ENCODE results near the gene SYNCRIP.
"Not testable (repeated sequence)": the region's sequence is repeated elsewhere in the genome, so short reads cannot be mapped to it uniquely, and the experiment has no call there.

SYNCRIP gene

DNA sequence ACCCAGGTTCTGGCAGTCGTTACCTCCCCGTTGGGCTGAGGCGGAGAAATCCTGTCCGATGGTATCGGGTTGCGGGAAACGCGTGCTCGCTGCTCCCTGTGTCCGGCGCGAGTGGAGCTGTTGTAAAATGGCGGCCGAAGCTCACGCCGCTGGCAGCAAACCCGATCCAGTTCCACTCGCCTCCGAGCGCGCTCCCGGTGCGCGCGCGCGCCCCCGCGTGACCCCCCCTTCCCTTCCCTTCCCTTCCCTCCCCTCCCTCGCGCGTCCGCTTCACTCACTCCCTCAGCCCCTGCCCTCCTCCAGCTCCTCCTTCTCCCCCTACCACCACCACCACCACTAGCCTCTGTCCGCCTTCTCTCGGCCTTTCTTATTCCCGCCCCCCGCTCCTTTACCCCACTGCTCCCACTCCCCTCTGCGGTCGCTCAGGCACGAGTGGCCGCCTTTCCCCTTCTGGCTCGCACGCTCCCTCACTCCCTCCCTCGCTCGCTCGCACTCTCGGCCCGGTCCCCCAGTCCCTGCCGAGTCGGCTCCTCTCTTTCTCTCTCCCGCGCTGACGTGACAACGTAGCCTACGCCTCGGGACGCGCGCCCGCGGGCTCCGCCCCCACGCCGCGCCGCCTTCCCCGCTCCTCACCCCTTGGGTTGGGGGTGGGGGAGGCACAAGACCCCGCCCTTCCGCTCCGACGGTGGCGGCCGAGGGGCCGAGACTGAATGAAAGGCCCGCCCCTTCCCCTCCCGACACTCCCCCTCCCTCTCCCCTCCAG lies at the start of gene SYNCRIP:
Gene SYNCRIP (minus strand): TSS at position 113 of the 763 bp plus-strand sequence. CDS start 1,447 bp downstream, outside the sequence.
- DNase-seq, result peak; percentile 99

DNA sequence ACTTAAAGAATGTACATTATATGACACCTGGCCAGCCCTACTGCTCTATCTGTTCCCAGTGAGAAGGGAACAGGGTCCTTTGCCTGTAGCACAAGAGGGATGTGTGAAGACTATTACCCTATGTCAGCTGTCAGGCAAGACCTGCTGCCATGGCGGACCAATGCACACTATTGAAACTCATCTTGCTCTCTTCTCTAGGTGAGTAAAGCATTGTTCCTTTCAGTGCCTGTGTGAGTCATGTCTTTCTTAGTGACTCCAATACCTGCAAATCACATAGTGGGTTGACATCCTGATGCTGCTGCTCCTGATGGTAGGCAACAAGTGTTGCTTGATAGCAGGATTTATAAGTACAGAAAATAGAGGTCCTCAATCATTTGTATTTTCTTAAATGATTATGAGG lies 48.8 kb upstream of the SYNCRIP start:
- no peak for DNase-seq

DNA sequence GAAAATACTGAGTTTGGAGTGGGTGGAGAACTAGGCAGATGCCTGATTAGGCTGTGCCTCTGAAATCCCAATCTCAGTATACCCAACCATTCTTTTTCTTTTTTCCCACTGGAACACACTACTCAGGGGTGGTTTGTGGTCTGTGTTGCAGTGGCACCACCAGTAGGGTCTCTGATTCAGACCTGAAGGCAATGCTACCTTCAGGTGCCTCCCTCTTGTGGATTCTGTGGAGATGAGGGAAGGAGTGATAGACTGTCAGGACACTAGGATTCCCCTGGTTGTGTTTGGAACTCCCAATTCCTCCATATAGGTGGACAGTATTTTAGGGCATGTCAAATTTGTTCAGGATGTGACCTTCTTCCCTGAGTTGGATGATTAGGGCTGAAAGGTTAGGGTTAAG lies 47.4 kb upstream of the SYNCRIP start:
- no peak for DNase-seq

DNA sequence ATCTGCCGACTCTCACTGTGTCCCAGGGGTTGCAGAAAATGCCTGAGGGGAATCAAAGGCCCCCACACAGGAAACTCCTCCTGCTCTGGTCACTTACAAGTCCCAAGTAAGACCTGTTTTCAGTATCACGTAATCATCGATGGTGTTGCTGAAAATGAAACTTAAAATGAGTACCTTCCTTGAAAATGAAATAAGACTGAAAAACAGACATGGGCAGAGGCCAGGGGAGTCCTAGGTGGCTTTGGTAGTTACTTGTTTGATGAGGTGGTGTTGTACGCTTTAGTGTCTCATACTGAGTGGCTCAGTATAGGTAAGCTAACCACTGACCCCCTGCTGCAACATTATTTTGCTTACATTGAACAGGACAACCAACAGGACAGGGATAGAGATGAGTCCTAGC lies 43.0 kb upstream of the SYNCRIP start:
- no peak for DNase-seq

DNA sequence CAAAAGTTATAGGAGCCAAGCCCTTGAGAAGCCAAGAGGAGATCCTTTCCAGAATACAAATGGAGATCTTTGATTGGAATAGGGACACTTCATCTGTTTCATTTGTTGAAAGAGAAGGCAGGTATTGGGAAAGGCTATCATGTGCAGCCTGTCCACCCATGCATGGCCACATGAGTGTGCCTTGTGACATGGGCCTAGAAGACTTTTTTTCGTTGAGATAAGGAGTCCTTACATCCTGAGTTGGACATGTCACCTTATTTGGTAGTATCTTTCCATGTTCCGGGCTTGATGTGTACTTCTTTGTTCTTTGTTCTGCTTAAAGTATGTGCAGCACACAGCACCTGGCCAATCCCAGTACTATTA lies 42.1 kb upstream of the SYNCRIP start:
- no peak for DNase-seq

DNA sequence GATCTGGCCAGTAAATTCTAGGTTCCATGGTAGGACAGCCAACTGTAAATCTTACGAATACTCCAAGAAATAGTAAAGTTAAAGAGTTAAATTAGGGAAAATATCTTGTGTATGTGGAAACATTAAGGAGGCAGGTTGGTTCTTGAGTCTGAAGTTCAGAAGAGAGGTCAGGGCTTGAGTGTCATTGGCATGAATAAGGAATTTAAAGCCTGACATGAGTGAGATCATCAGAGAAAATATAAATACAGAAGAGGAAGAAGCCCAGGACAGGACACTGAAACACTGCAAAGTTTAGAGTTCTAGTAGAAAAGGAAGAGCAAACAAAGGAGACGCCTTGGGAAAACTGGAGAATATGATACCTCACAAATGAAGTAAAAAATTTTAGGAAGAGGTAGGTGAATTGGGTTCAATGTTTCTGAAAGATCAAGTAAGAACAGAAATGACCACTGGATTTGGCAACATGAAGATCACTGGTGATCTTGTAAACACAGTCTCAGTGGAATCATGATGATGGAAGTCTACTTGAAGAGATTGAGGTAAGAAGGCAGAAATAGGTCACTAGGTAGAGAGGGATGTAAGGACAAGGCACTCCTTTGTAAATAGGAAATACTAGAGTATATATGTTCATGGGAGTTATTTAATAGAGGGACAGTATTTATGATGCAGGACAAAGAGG lies 41.6 kb upstream of the SYNCRIP start:
- no peak for DNase-seq

DNA sequence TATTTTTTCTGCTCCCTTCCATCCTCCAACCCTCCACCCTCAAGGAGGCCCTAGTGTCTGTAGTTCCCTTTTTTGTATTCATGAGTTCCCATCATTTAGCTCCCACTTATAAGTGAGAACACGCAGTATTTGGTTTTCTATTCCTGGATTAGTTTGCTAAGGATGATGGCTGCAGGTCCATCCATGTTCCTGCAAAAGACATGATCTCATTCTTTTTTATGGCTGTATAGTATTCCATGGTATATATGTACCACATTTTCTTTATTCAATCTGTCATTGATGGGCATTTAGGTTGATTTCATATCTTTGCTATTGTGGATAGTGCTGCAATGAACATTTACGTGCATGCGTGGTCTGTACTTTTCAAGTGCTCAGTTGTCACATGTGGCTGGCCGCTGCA lies 39.2 kb upstream of the SYNCRIP start:
- DNase-seq, result not testable (repeated sequence)

DNA sequence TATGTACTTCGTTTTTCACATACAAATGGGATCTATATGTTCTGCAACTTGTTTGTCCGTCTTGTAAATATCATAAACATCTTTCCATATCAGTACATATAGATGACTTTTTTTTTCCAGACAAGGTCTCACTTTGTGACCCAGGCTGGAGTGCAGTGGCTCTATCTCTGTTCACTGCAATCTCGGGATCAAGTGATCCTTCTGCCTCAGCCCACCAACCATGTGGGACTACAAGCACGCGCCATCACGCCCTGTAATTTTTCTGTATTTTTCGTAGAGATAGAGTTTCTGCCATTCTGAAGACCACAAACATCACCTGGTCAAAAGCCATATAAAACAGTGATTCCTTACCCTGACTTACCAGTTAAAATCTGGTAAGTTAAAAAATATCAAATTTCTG lies 37.7 kb upstream of the SYNCRIP start:
- no peak for DNase-seq

DNA sequence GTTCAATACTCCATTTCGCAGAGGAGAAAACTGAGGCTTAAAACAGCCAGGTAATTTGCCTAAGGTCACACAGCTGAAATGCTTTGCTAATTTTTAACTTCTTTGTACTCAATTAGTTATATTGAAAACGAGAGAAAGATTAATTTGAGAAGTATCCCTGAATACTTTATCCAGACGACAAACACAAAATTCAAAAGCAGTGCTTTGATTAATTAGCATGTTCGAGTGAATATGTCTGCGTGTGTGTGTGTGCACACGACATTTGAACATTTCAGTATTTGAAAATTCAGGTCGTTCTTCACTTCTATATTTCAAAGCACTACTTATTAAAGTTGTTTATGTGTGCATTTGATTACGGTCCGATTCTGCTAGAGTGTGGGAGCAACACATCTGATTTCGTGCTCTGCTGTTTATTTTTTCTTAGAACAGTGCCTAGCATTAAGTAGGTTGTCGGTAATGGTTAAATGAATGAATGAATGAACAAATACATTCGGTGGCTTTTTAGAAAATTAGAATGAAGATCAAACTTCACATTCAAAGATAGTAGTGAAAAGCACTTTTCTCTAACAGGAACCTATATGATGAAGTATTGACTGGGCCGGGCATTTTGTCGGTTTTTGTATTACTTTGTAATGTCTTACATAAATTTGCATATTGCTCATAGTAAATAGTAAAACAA lies 36.9 kb upstream of the SYNCRIP start:
- no peak for DNase-seq

DNA sequence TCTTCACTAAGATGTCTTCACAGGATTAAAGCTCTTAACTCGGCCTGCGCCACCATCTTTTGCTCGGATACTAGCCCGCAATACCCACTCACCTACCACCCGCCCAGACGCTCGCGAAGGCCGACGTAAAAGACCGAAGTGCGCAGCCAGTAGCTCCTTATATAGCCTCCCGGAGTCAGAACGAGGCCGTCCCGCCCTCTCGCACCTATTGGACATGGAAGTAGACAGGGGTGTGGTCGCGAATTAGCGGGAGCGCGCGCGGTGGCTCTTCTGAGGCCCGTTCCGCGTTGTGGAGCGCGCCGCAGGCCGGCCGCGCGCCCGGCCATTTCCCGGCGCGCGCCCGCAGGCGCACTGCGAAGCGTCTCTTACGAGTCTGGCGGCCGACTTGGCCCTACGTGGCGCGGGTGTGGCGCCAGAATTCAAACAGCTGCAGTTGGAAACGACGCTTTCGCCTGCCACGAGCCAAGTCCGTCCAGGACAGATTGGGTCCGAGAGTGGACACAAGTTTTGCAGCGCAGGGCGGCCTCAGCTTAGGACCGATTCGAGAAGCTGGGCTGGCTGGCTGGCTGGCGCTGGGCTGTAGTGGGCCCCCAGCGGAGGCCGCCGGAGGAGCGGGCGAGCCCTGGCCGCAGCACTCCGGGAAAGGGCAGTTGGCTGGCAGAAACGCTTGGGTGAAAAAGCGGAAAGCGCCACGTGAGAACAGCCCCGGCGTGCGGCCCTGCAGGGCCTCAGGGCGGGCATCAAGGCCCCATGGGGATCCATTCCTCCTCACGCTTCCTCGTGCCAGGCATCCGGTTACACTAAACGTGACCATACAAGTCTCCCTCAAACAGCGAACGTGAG lies 36.1 kb upstream of the SYNCRIP start:
- peak; percentile 99 for DNase-seq

DNA sequence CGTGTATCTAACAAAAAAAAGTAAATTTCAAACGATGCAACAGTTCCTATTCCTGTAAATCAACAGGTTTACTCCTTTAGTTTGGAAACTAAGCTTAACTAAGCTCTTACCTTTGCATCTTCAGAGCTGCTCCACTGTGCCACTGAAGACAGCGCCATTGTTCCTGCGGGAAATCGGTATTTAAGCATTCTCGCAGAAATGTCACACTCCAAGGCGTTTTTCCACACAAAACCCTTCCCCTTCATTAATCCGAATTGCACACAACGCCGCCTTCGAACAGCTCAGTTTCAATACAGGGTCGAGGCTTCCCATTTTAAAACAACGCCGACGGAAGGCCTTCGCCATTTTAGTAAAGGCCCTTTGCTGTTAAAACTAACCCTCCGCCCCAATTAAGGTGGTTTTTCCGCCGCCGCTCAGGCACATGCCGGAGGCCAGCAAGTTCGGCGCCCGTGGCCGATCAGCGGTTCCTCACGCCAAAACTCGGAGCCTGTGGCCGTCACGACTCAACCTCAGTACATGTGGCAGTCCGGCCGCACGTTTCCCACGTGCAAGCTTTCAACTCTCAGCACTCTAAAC lies 35.4 kb upstream of the SYNCRIP start:
- DNase-seq, result no peak

DNA sequence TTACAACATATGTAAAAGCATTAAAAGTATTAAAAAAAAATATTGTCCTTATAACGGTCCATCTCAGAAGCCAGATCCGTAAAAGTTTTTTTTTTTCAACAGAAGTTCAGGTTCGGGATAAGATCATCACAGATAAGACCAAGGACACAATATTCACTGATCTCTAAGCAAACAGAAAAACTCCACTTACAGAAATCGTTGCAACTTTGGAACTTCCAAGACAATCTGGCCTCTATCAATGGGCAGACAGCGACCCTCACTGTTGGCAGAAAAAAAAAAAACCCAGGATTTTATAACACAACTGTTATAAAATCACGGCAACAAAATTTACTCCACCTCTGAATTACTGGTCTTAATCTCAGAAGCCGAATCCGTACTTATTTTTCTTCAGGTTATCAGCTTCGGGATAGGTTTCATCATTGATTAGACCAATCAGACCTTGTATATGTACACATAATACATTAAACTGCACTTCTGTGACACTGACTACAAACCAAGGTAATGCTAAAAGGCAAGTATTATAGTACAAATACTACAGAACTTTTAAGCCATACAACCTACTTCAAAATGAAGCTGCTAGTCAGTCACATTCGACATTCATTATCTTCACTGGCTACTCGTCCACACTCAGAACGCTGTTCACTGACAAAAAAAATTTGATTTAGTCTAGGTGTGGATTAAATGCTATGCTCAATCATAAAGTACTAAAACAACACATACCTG lies 34.7 kb upstream of the SYNCRIP start:
- no peak for DNase-seq

DNA sequence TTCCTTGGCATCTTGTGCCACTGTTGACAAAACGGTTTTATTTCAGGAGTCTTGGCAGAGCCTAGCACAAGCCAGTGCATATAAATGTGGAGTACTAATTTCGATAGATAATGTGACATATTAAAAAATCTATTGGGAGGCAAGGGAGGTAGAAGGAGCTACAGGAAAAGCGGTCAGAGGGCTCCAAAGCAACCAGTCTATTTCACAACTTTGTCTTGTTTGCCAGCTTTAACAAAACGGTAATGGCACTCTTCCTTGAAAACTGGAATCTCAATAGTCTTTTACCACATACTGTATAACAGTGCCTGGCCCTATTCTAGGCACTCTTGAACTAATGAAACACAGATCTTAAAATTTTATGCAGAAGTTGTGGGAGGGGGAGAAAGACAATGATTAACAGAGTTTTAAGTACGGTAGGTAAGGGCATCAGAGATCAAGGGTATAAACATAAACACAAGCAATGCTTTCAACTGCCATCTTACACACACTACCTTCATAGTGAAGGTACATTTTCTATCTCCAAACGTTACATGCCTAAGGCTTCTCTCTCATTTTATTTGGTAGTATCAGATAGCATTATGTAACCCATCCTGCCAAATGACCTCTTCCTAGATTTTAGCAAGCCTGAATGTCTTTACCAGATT lies 33.5 kb upstream of the SYNCRIP start:
- DNase-seq, result no peak

DNA sequence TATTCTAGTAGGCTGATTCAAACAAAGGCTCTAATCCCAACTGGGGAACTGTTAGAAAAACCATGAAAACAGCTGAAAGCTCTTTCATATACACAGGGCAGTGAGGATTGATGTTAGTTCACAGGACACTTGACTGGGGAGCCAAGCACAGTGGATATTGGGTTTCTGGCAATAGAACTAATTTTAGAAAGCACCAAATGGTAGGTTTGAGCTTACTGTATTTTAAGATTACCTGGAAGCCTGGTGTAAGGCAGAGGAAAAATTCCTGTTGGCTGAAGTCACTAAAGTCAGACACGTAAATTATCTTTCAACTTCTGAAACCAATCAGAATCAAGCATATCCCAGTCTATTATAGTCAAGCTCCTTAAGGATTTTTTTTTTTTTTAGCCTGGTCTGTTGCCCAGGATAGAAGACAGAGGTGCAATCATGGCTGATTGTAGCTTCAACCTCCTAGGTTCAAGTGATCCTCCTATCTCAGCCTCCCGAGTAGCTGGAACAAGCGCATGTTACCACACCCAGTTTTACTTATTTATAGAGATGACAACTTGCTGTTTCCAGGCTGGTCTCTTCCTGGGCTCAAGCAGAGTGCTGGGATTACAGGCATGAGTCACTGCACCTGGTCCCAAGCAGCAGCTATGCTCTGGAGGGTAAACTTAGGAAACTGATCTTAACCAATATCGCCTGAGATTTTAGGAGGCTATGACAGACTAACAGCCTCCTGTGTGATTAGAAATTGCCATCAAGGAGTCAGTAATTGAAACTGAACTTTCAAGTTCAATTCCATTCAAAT lies 32.5 kb upstream of the SYNCRIP start:
- DNase-seq, result no peak

DNA sequence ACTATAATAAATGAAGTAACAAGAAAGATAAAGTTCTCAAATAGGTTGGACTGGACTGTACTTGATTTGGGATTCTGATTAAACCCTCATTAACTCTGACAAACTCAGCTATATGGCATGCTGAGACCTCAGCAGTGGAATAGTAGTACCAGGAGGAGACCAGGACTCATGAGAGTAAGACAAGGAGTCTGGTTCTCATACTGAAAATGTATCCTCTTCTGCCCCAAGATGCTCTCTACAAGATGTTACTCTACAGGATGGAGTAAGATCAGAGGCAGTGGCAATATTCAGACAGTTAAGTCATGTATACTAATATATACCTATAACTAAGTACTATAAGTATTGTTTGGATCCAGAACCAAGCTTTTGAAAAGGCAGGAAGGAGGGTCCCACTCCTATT lies 31.9 kb upstream of the SYNCRIP start:
- DNase-seq, result no peak

DNA sequence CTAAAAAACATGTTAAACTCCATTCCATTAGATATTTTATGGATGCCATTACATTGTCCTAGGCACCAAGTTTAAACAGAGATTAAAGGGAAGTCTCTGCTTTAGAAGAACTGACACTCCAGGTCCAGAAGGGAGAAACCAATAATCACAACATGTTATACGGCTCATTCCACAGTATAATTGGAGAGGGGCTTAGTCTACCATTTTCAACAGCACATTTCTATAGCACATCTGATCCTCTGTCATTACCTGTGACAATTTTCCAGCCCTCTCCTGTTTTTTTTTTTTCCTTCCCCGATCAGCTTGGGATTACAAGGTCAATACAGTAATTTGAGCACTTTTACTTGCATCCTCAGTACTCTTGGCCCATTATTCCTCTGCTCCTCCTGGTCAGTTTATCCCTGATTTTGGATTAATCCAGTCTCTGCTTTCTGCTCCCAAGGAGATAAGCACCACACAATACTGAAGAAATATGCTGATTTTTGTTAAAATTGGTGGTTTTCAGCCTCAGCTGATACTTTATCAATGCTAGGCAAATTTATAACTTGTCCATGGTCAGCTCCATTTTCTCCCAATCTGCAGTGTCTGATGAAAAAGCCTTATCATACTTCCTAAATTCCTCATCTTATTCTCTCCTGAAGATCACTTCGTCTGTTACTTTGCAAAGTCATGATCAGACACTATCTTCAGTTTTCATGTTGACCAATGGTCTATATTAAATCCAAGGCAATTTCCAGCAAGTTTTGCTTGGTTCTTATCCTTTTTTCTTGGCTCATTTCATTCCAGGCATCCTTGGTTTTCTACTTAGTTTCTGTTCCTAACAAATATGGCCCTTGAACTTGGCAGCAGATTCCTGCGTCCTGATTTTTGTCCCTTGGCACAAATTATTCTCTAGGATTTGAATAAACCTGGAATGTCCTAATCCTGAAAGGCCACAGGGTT lies 30.8 kb upstream of the SYNCRIP start:
- DNase-seq, result no peak

DNA sequence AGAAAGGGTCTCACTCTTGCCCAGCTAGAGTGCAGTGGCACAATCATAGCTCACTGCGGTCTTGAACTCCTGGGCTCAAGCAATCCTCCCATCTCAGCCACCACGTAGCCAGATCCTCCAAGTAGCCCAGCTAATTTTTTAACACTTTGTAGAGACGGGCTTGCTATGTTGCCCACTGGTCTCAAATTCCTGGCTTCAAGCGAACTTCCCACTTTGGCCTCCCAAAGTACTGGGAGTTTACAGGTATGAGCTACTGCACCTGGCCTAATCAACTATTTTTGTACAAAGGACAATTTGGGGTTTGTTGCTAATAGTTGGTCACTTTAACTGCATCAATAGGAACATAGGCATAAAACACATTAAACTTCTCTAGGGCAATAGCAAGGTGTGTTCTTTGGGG lies 29.9 kb upstream of the SYNCRIP start:
- no peak for DNase-seq

DNA sequence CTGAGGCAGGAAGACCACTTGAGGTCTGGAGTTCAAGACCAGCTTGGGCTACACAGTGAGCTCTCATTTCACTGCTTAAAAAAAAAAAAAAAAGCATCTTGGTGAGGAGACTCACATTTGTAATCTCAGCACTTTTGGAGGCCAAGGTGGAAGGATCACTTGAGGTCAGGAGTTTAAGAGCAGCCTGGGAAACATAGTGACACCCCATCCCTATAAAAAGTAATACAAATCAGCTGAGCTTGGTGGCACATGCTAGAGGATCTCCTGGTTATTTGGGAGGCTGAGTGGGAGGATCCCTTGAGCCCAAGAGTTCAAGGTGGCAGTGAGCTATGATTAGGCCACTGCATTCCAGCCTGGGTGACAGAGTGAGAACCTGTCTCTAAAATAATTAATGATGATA lies 29.4 kb upstream of the SYNCRIP start:
- no peak for DNase-seq

DNA sequence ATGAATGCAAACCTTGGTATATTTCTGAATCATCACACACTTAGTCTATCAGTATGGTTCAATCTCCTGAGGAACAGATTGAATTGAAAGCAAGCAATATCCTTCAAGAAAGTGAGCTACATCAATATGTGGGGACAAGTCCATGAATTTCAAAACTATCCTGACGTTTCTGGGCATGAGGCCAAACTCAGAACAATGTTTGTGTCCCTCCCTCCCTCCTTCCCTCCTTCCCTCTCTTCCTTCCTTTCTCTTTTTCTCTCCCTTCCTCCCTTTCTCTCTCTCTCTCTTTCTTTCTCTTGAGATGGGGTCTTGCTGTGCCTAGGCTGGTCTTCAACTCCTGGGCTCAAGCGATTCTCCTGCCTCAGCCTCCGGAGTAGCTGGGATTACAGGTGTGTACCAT lies 27.9 kb upstream of the SYNCRIP start:
- no peak for DNase-seq

Data from CD4-positive, alpha-beta T cell treated with Interleukin-4 for 4 hours (primary cell).